Endodermal cell (in vitro differentiated cells): Measurements from ENCODE around the gene ADAM15. TPM values are rescaled to one million over a fixed set of nuclear protein-coding genes. Genes with fewer than 3 reads are reported as not detected.

ENCODE experiments used
- DNase-seq: peaks from one replicate; pipeline ENCODE4 v3.0.0-alpha.2; 2017
- H3K27ac ChIP-seq: 2 replicates; pipeline ENCODE4 v1.5.1; 2013; ENCODE audit warnings: mild to moderate bottlenecking, low read depth, low read length, moderate library complexity
- H3K27me3 ChIP-seq: 2 replicates; pipeline ENCODE4 v1.6.1; 2013; ENCODE audit warnings: mild to moderate bottlenecking, low read length, moderate library complexity; ENCODE audit not compliant: insufficient read depth, control insufficient read depth, poor library complexity, severe bottlenecking
- H3K36me3 ChIP-seq: 2 replicates; pipeline ENCODE4 v1.7.0; 2013; ENCODE audit warnings: mild to moderate bottlenecking, low read length, moderate library complexity; ENCODE audit not compliant: control insufficient read depth, insufficient read depth
- H3K4me1 ChIP-seq: one replicate; pipeline ENCODE4 v1.7.0; 2013; ENCODE audit warnings: low read length; ENCODE audit not compliant: control insufficient read depth, insufficient read depth
- H3K4me3 ChIP-seq: 2 replicates; pipeline ENCODE4 v1.5.1; 2013; ENCODE audit warnings: mild to moderate bottlenecking, low read length, moderate library complexity
- H3K9ac ChIP-seq: 2 replicates; pipeline ENCODE4 v1.6.1; 2013; ENCODE audit warnings: mild to moderate bottlenecking, low read length, moderate library complexity; ENCODE audit not compliant: poor library complexity, severe bottlenecking; ENCODE audit errors: extremely low read depth
- H3K9me3 ChIP-seq: 2 replicates; pipeline ENCODE4 v1.6.1; 2013; ENCODE audit warnings: mild to moderate bottlenecking, low read length, moderate library complexity; ENCODE audit not compliant: control insufficient read depth
- H3K27ac Mint-ChIP-seq: 2 replicates; pipeline ENCODE4 v1.8.0; 2020; ENCODE audit warnings: mixed read lengths
- H3K27me3 Mint-ChIP-seq: 2 replicates; pipeline ENCODE4 v1.8.0; 2021; ENCODE audit warnings: mild to moderate bottlenecking, mixed read lengths; ENCODE audit not compliant: insufficient read depth
- H3K36me3 Mint-ChIP-seq: 2 replicates; pipeline ENCODE4 v1.8.0; 2020; ENCODE audit warnings: low read depth, mixed read lengths
- H3K4me1 Mint-ChIP-seq: 2 replicates; pipeline ENCODE4 v1.8.0; 2020; ENCODE audit warnings: mixed read lengths
- H3K4me3 Mint-ChIP-seq: 2 replicates; pipeline ENCODE4 v1.8.0; 2020; ENCODE audit warnings: mild to moderate bottlenecking, moderate library complexity, mixed read lengths
- H3K9me3 Mint-ChIP-seq: 2 replicates; pipeline ENCODE4 v1.8.0; 2020; ENCODE audit warnings: mild to moderate bottlenecking, mixed read lengths
- CTCF ChIP-seq: fragments of 200-600 bp; sonication (generic); conservative IDR thresholded peaks from 2 replicates; pipeline ENCODE4 v1.5.0; 2021; ENCODE audit warnings: antibody characterized with exemption, mild to moderate bottlenecking
- WGBS, 2 experiments: methylation state at CpG; one replicate each; pipeline versions ENCODE4 v1.1.5 to v1.1.7; 2013; ENCODE audit warnings: missing lambda C conversion rate in 2 of 2, mixed read lengths in 1 of 2; ENCODE audit not compliant: insufficient coverage in 1 of 2, insufficient read length in 1 of 2; 5-methylcytosine and 5-hydroxymethylcytosine counted together
- total RNA-seq, 2 donors: library from RNA; stranded (reverse); fragmentation: NEBNext Ultra II Directional in 1 of 2; extraction: Animal tissue kit (Norgen Biotek cat#: 25700) in 1 of 2; gene quantifications; 2 replicates in 1 of 2; 3 replicates in 1 of 2; pipeline ENCODE4 v1.2.1, GENCODE V29; 2021

Gene ADAM15
- total RNA-seq, 2 donors from 2014 or later = 13.4 to 16.5 TPM

GRCh38 chr1:155077346-155077745 is 26.2 kb downstream of the ADAM15 start:
- no peak overlapping the region for H3K27ac ChIP-seq
- H3K4me1 Mint-ChIP-seq = peaks cover 30% of the 10 kb centered on the region
- DNase-seq = peak; percentile 66
- H3K9me3 Mint-ChIP-seq = no peaks in the 10 kb centered on the region
- H3K36me3 ChIP-seq = no peaks in the 10 kb centered on the region
- no peaks in the 10 kb centered on the region for H3K9me3 ChIP-seq
- H3K9ac ChIP-seq = no peak overlapping the region
- WGBS, 2 experiments = 82% methylated on average over 3 of the region's 3 CpGs; no CpG with 5 or more reads in 1 of the 2 experiments
- H3K4me3 Mint-ChIP-seq = no peak overlapping the region
- no peak overlapping the region for H3K4me3 ChIP-seq
- no peak overlapping the region for H3K27ac Mint-ChIP-seq
- no peaks in the 10 kb centered on the region for H3K36me3 Mint-ChIP-seq
- peaks cover 52% of the 10 kb centered on the region for H3K27me3 ChIP-seq
- no peak for TF ChIP-seq CTCF
- H3K4me1 ChIP-seq = no peaks in the 10 kb centered on the region
- H3K27me3 Mint-ChIP-seq = peaks cover 82% of the 10 kb centered on the region

GRCh38 chr1:155077758-155078445 is 26.8 kb downstream of the ADAM15 start:
- H3K9me3 Mint-ChIP-seq = no peaks in the 10 kb centered on the region
- peaks cover 29% of the 10 kb centered on the region for H3K4me1 Mint-ChIP-seq
- no peak overlapping the region for H3K9ac ChIP-seq
- WGBS, 2 experiments = 75 to 100% methylated on average over 2 to 4 of the region's 4 CpGs
- no peaks in the 10 kb centered on the region for H3K9me3 ChIP-seq
- H3K4me3 Mint-ChIP-seq = peak overlapping the region; percentile 57
- peak overlapping the region; percentile 67 for H3K4me3 ChIP-seq
- H3K27ac Mint-ChIP-seq = no peak overlapping the region
- H3K36me3 ChIP-seq = no peaks in the 10 kb centered on the region
- no peak for TF ChIP-seq CTCF
- peak; percentile 52 for DNase-seq
- no peaks in the 10 kb centered on the region for H3K36me3 Mint-ChIP-seq
- H3K27ac ChIP-seq = no peak overlapping the region
- H3K27me3 Mint-ChIP-seq = peaks cover 82% of the 10 kb centered on the region
- peaks cover 52% of the 10 kb centered on the region for H3K27me3 ChIP-seq
- no peaks in the 10 kb centered on the region for H3K4me1 ChIP-seq

- peak within 1 kb of the TSS; percentile 68 for H3K4me3 ChIP-seq
- H3K9ac ChIP-seq = no peak within 1 kb of the TSS
- peaks cover 83% of the 10 kb centered on the region for H3K27me3 Mint-ChIP-seq
- WGBS, 2 experiments = 1 to 2% methylated on average over 11 to 59 of the region's 59 CpGs
- DNase-seq = peak; percentile 86
- no peaks in the 10 kb centered on the region for H3K9me3 ChIP-seq
- H3K4me1 Mint-ChIP-seq = peaks cover 25% of the 10 kb centered on the region
- peak within 1 kb of the TSS; percentile 55 for H3K27ac Mint-ChIP-seq
- H3K27ac ChIP-seq = no peak within 1 kb of the TSS
- no peaks in the 10 kb centered on the region for H3K36me3 Mint-ChIP-seq
- peak within 1 kb of the TSS; percentile 57 for H3K4me3 Mint-ChIP-seq
- peaks cover 52% of the 10 kb centered on the region for H3K27me3 ChIP-seq
- H3K9me3 Mint-ChIP-seq = no peaks in the 10 kb centered on the region
- no peaks in the 10 kb centered on the region for H3K36me3 ChIP-seq
- H3K4me1 ChIP-seq = no peaks in the 10 kb centered on the region
- TF ChIP-seq CTCF = no peak
Observed at GRCh38 chr1:155078469-155079209, 27.5 kb downstream of the ADAM15 start, which contains the start of gene EFNA3. Gene EFNA3, plus strand, starts transcription at chr1:155078837. Its CDS starts 105 bp downstream, at chr1:155078942.
